MM.1S (cell line): ENCODE results near the gene ADAM19.

Experiments used
- DNase-seq: peaks from one replicate; pipeline ENCODE4 v3.0.0-alpha.2; 2015
- H2AFZ ChIP-seq: fragments of 300-600 bp; sonication (generic); 2 replicates; pipeline ENCODE4 v1.6.0; 2016; ENCODE audit warnings: antibody characterized with exemption, low read length
- H3F3A ChIP-seq: fragments of 300-600 bp; sonication (generic); 2 replicates; pipeline ENCODE4 v1.6.1; 2016; ENCODE audit warnings: mild to moderate bottlenecking, antibody characterized with exemption, low read length, moderate library complexity, mixed read lengths; ENCODE audit not compliant: insufficient read depth
- H3K27ac ChIP-seq: fragments of 300-600 bp; sonication (generic); 2 replicates; pipeline ENCODE4 v1.5.1; 2016; ENCODE audit warnings: mild to moderate bottlenecking, low read length
- H3K27me3 ChIP-seq: fragments of 300-600 bp; sonication (generic); replicated peaks from 2 replicates; pipeline ENCODE4 v1.6.0; 2016; ENCODE audit warnings: low read length; ENCODE audit not compliant: insufficient read depth
- H3K36me3 ChIP-seq: fragments of 300-600 bp; sonication (generic); replicated peaks from 2 replicates; pipeline ENCODE4 v1.6.1; 2016; ENCODE audit warnings: mild to moderate bottlenecking, low read length, mixed read lengths; ENCODE audit not compliant: insufficient read depth
- H3K4me1 ChIP-seq: fragments of 300-600 bp; sonication (generic); 2 replicates; pipeline ENCODE4 v1.6.1; 2016; ENCODE audit warnings: low read length, mixed read lengths
- H3K4me2 ChIP-seq: fragments of 300-600 bp; sonication (generic); 2 replicates; pipeline ENCODE4 v1.6.0; 2016; ENCODE audit warnings: low read depth, low read length
- H3K4me3 ChIP-seq: fragments of 300-600 bp; sonication (generic); 2 replicates; pipeline ENCODE4 v1.5.1; 2016; ENCODE audit warnings: low read length, mixed read lengths
- H3K79me2 ChIP-seq: fragments of 300-600 bp; sonication (generic); 2 replicates; pipeline ENCODE4 v1.6.1; 2016; ENCODE audit warnings: mixed run types, low read length, mixed read lengths
- H3K9ac ChIP-seq: fragments of 300-600 bp; sonication (generic); 2 replicates; pipeline ENCODE4 v1.6.1; 2016; ENCODE audit warnings: low read length, mixed read lengths
- H3K9me2 ChIP-seq: fragments of 300-600 bp; sonication (generic); replicated peaks from 2 replicates; pipeline ENCODE4 v1.6.1; 2016; ENCODE audit warnings: mild to moderate bottlenecking, low read length, mixed read lengths; ENCODE audit not compliant: insufficient read depth
- H3K9me3 ChIP-seq: fragments of 300-600 bp; sonication (generic); replicated peaks from 2 replicates; pipeline ENCODE4 v1.6.1; 2016; ENCODE audit warnings: mild to moderate bottlenecking, low read length, mixed read lengths; ENCODE audit not compliant: insufficient read depth
- H4K20me1 ChIP-seq: fragments of 300-600 bp; sonication (generic); 2 replicates; pipeline ENCODE4 v1.6.1; 2016; ENCODE audit warnings: mild to moderate bottlenecking, low read length, moderate library complexity, mixed read lengths; ENCODE audit not compliant: insufficient read depth
- CTCF ChIP-seq: fragments of 300-600 bp; sonication (generic); IDR thresholded peaks from 2 replicates; pipeline ENCODE4 v1.5.1; 2016; ENCODE audit warnings: antibody characterized with exemption, low read length, mixed read lengths
- EZH2 ChIP-seq: fragments of 300-600 bp; sonication (generic); optimal IDR thresholded peaks from 2 replicates; pipeline ENCODE3; 2017; ENCODE audit warnings: low read depth, mild to moderate bottlenecking, antibody characterized with exemption, low read length, mixed read lengths
- EZH2phosphoT487 ChIP-seq: fragments of 300-600 bp; sonication (generic); IDR thresholded peaks from 2 replicates; pipeline ENCODE4 v1.6.1; 2018; ENCODE audit warnings: antibody characterized with exemption, low read length

Gene ADAM19

GRCh38 chr5:157468293-157468965, 107.1 kb downstream of the ADAM19 start:
- no peak overlapping the region for H3K4me2 ChIP-seq
- no peak for DNase-seq
- H3F3A ChIP-seq = no peaks in the 10 kb centered on the region
- H3K9me3 ChIP-seq = no peaks in the 10 kb centered on the region
- H3K36me3 ChIP-seq = no peaks in the 10 kb centered on the region
- H4K20me1 ChIP-seq = no peaks in the 10 kb centered on the region
- H3K4me3 ChIP-seq = no peak overlapping the region
- H3K4me1 ChIP-seq = no peaks in the 10 kb centered on the region
- H3K9me2 ChIP-seq = no peaks in the 10 kb centered on the region
- no peaks in the 10 kb centered on the region for H3K27me3 ChIP-seq
- no peaks in the 10 kb centered on the region for H3K79me2 ChIP-seq
- TF ChIP-seq CTCF = no peak
- no peak for TF ChIP-seq EZH2phosphoT487
- TF ChIP-seq EZH2 = no peak
- H3K27ac ChIP-seq = no peak overlapping the region
- H2AFZ ChIP-seq = no peak overlapping the region
- H3K9ac ChIP-seq = no peak overlapping the region

- Histone ChIP-seq H4K20me1 (no peaks in the 10 kb centered on the region), H3K4me1 (no peaks in the 10 kb centered on the region), H3K9ac (no peak overlapping the region), H3K79me2 (no peaks in the 10 kb centered on the region), H3K27ac (no peak overlapping the region), H3K4me2 (no peak overlapping the region), H2AFZ (no peak overlapping the region), H3K27me3 (peaks cover 7% of the 10 kb centered on the region; the same call in 1 of the 2 replicates), H3K4me3 (no peak overlapping the region), H3F3A (no peaks in the 10 kb centered on the region), H3K9me2 (no peaks in the 10 kb centered on the region), H3K9me3 (no peaks in the 10 kb centered on the region), H3K36me3 (no peaks in the 10 kb centered on the region)
- TF ChIP-seq EZH2 = no peak
- no peak for TF ChIP-seq CTCF
- TF ChIP-seq EZH2phosphoT487 = no peak
- DNase-seq = no peak
Measured at GRCh38 chr5:157464519-157465171, 110.9 kb downstream of the ADAM19 start.

- Histone ChIP-seq H3F3A (no peaks in the 10 kb centered on the region), H3K27ac (no peak overlapping the region), H3K9me2 (no peaks in the 10 kb centered on the region), H2AFZ (no peak overlapping the region), H3K9me3 (no peaks in the 10 kb centered on the region), H3K4me3 (no peak overlapping the region), H3K27me3 (peaks cover 7% of the 10 kb centered on the region; the same call in 1 of the 2 replicates), H3K4me2 (no peak overlapping the region), H3K36me3 (no peaks in the 10 kb centered on the region), H3K4me1 (no peaks in the 10 kb centered on the region), H3K9ac (no peak overlapping the region), H3K79me2 (no peaks in the 10 kb centered on the region), H4K20me1 (no peaks in the 10 kb centered on the region)
- TF ChIP-seq EZH2phosphoT487 = no peak
- TF ChIP-seq EZH2 = no peak
- no peak for TF ChIP-seq CTCF
- DNase-seq = no peak
Measured at GRCh38 chr5:157463621-157464518, 111.7 kb downstream of the ADAM19 start.
